HepG2 (cell line): Measurements from ENCODE around the gene GRIK5. TPM values are rescaled to one million over a fixed set of nuclear protein-coding genes. Genes with fewer than 3 reads are reported as not detected.

Source experiments
- ATAC-seq: fragments of 200-7000 bp; cut with Tn5 transposase; 3 replicates; pipeline ENCODE4 v1.9.1; 2020; ENCODE audit warnings: mild to moderate bottlenecking, moderate library complexity
- BruUV-seq: library from RNA; stranded (reverse); fragments of 400-500 nt; replicated peaks from 2 replicates; lab custom pipeline; 2021; lab: Mats Ljungman, UMichigan
- CTCF ChIA-PET: fragments of 300-600 bp; formaldehyde crosslinking; extraction: SDS; loops from one replicate; lab custom pipeline; 2021; ENCODE audit warnings: low total read pairs, inconsistent platforms, low intra/inter-chr PET ratio; lab: Yijun Ruan, JAX
- POLR2A ChIA-PET: fragments of 350-600 bp; sonication (Branson Sonifier 250); formaldehyde crosslinking; loops from one replicate; lab custom pipeline; 2020; ENCODE audit warnings: antibody characterized with exemption, inconsistent platforms; lab: Yijun Ruan, JAX
- DNase-seq: peaks from one replicate; pipeline ENCODE4 v3.0.0-alpha.2; 2015; ENCODE audit warnings: low spot score
- FAIRE-seq: peaks from 3 replicates; lab custom pipeline; 2011; peaks lifted over from hg19 to GRCh38; lab: Jason Lieb, UNC
- H2AFZ ChIP-seq: one replicate; pipeline ENCODE4 v1.6.1; 2011; ENCODE audit warnings: low read length, inconsistent platforms
- H3K27ac ChIP-seq: fragments of 300-600 bp; 3 replicates; pipeline ENCODE4 v1.8.0; 2011; ENCODE audit warnings: mixed run types, mild to moderate bottlenecking, mixed read lengths, low read length, inconsistent platforms; ENCODE audit not compliant: insufficient read depth; ENCODE audit errors: extremely low read length
- H3K27me3 ChIP-seq, 2 experiments: fragments of 200-600 bp in 1 of 2; 2 replicates in 1 of 2; 3 replicates in 1 of 2; pipeline versions ENCODE4 v1.6.0 to v1.8.0; 2011; ENCODE audit warnings: low read length in 2 of 2, mild to moderate bottlenecking in 2 of 2, moderate library complexity in 2 of 2, inconsistent platforms in 1 of 2; ENCODE audit not compliant: insufficient read depth in 2 of 2, control insufficient read depth in 1 of 2
- H3K36me3 ChIP-seq, 2 experiments: fragments of 200-600 bp in 1 of 2; replicated peaks in 1 of 2; 2 replicates in 1 of 2; 3 replicates in 1 of 2; pipeline versions ENCODE4 v1.5.1 to v1.8.0; 2011; ENCODE audit warnings: low read length in 2 of 2, inconsistent platforms in 1 of 2; ENCODE audit not compliant: insufficient read depth in 2 of 2, control insufficient read depth in 1 of 2
- H3K4me1 ChIP-seq: 2 replicates; pipeline ENCODE4 v1.5.1; 2012; ENCODE audit warnings: low read length, inconsistent platforms; ENCODE audit not compliant: insufficient read depth
- H3K4me2 ChIP-seq: 2 replicates; pipeline ENCODE4 v1.6.0; 2011; ENCODE audit warnings: low read depth, low read length, inconsistent platforms
- H3K4me3 ChIP-seq, 3 experiments: fragments of 200-600 bp in 1 of 3; sonication (generic), shearing (Covaris generic) in 1 of 3; replicated peaks in 1 of 3; 2 replicates each; pipeline ENCODE4 v1.5.1; 2011 to 2016; ENCODE audit warnings: low read length in 3 of 3, inconsistent platforms in 2 of 3, low read depth in 2 of 3, mild to moderate bottlenecking in 2 of 3, control low read depth in 1 of 3, mixed read lengths in 1 of 3; ENCODE audit not compliant: insufficient read depth in 1 of 3
- H3K79me2 ChIP-seq: one replicate; pipeline ENCODE4 v1.6.1; 2011; ENCODE audit warnings: low read length, inconsistent platforms; ENCODE audit not compliant: insufficient read depth
- H3K9ac ChIP-seq: 2 replicates; pipeline ENCODE4 v1.6.0; 2011; ENCODE audit warnings: mild to moderate bottlenecking, low read depth, low read length, inconsistent platforms; ENCODE audit not compliant: insufficient read depth
- H3K9me3 ChIP-seq: 2 replicates; pipeline ENCODE4 v1.5.1; 2012; ENCODE audit warnings: mild to moderate bottlenecking, low read length
- H4K20me1 ChIP-seq: 2 replicates; pipeline ENCODE4 v1.6.0; 2011; ENCODE audit warnings: inconsistent platforms, mild to moderate bottlenecking, low read length, moderate library complexity; ENCODE audit not compliant: insufficient read depth
- CCDC6 ChIP-seq: sonication (generic); formaldehyde crosslinking; IDR thresholded peaks from 2 replicates; pipeline ENCODE4 v1.8.1; 2022; ENCODE audit warnings: mild to moderate bottlenecking, missing genetic modification reagents, moderate library complexity
- CSRNP1 ChIP-seq: sonication (generic); formaldehyde crosslinking; IDR thresholded peaks from 2 replicates; pipeline ENCODE4 v1.8.1; 2023; ENCODE audit warnings: mild to moderate bottlenecking, missing genetic modification reagents
- GLI4 ChIP-seq: sonication (generic); formaldehyde crosslinking; IDR thresholded peaks from 2 replicates; pipeline ENCODE4 v1.5.1; 2020; ENCODE audit warnings: missing genetic modification reagents, mild to moderate bottlenecking, moderate library complexity, borderline replicate concordance
- NFKB2 ChIP-seq: sonication (generic); formaldehyde crosslinking; IDR thresholded peaks from 2 replicates; pipeline ENCODE4 v1.4.0; 2020; ENCODE audit warnings: missing genetic modification reagents, borderline replicate concordance
- YEATS4 ChIP-seq: sonication (generic); formaldehyde crosslinking; IDR thresholded peaks from 2 replicates; pipeline ENCODE4 v1.4.0; 2020; ENCODE audit warnings: missing genetic modification reagents, borderline replicate concordance
- ZNF234 ChIP-seq: sonication (generic); formaldehyde crosslinking; conservative IDR thresholded peaks from 2 replicates; pipeline ENCODE4 v1.5.1; 2020; ENCODE audit warnings: mild to moderate bottlenecking, missing genetic modification reagents
- ZNF724P ChIP-seq: sonication (generic); formaldehyde crosslinking; IDR thresholded peaks from 2 replicates; pipeline ENCODE4 v1.8.0; 2022; ENCODE audit warnings: missing genetic modification reagents, borderline replicate concordance
- ZNF879 ChIP-seq: sonication (generic); formaldehyde crosslinking; IDR thresholded peaks from 2 replicates; pipeline ENCODE4 v1.8.1; 2023; ENCODE audit warnings: missing genetic modification reagents
- ZSCAN21 ChIP-seq: sonication (generic); formaldehyde crosslinking; IDR thresholded peaks from 2 replicates; pipeline ENCODE4 v1.8.0; 2022; ENCODE audit warnings: mild to moderate bottlenecking, missing genetic modification reagents, moderate library complexity, borderline replicate concordance
- WGBS: methylation state at CpG from one replicate; pipeline ENCODE4 v1.1.6; 2017; ENCODE audit warnings: low lambda C conversion rate; 5-methylcytosine and 5-hydroxymethylcytosine counted together
- in situ Hi-C: cut with HindIII; loops from 2 replicates; pipeline ENCODE4 v1.10.0; 2017; ENCODE audit warnings: low pct_unique_long_range_greater_than_20kb; ENCODE audit not compliant: extremely low pct_ligation_motif_present
- intact Hi-C: fragments of 100-400 bp; cut with micrococcal nuclease; formaldehyde crosslinking; loops from one replicate; pipeline ENCODE4 v1.10.0; 2022; ENCODE audit not compliant: unreplicated experiment
- polyA plus RNA-seq, 8 experiments: library from polyadenylated mRNA; depleted of rRNA in 3 of 8; stranded (reverse) in 7 of 8; unstranded in 1 of 8; fragments of >200 nt; fragmentation: Illumina TruSeq in 4 of 8; extraction: Trizol in 4 of 8; gene quantifications; 2 replicates each; pipeline versions ENCODE4 v1.2.1 to v1.2.3, GENCODE V29; 2011 to 2016; ENCODE audit warnings: low read depth in 4 of 8, missing spikeins in 1 of 8, mixed read lengths in 1 of 8; ENCODE audit not compliant: insufficient read depth in 1 of 8
- total RNA-seq, 5 experiments: library from RNA; depleted of rRNA; stranded (reverse); fragments of >200 nt; fragmentation: Illumina TruSeq; extraction: Trizol; gene quantifications; 2 replicates each; pipeline ENCODE4 v1.2.3, GENCODE V29; 2016; ENCODE audit warnings: low read depth in 1 of 5

Gene GRIK5
- total and polyA plus RNA-seq, 2 of the 13 experiments (the other 11 are each of a cell fraction or from before 2014, with no cell fraction given): not detected

- Histone ChIP-seq H3K4me2 (no peak overlapping the region), H4K20me1 (0 out of 2 replicates have a peak, but pooled peaks cover 8% of the 10 kb centered on the region), H3K9ac (no peak overlapping the region), H2AFZ (no peak overlapping the region), H3K27me3 (peaks cover 7 to 64% of the 10 kb centered on the region in 2 experiments; a peak in 4 of 5 replicates), H3K36me3 (no peaks in the 10 kb centered on the region), H3K9me3 (no peaks in the 10 kb centered on the region), H3K79me2 (no peaks in the 10 kb centered on the region), H3K4me1 (no peaks in the 10 kb centered on the region), H3K27ac (no peak overlapping the region), H3K4me3 (no peak overlapping the region)
- 32% methylated on average over 14 of the region's 14 CpGs for WGBS
- TF ChIP-seq YEATS4 (no peak), CCDC6 (CRISPR knock-in tag) (no peak), NFKB2 (CRISPR knock-in tag) (no peak), GLI4 (CRISPR knock-in tag) (no peak), ZNF234 (CRISPR knock-in tag) (no peak), ZSCAN21 (no peak), ZNF724P (CRISPR knock-in tag) (no peak), CSRNP1 (no peak), ZNF879 (no peak)
- in situ Hi-C loops: no loop called here
- BruUV-seq: no TSS peak
- ATAC-seq (no peak), DNase-seq (no peak), FAIRE-seq (no peak)
- POLR2A ChIA-PET: no interaction called here
- intact Hi-C loops: loop anchor here (2.0 kb wide), 1 partner anchor 37 kb away; no protein-coding TSS in a partner anchor
- CTCF ChIA-PET: no interaction called here
Observed at GRCh38 chr19:41997851-41998229, 72.2 kb downstream of the GRIK5 start.
